Activated T-cell treated with anti-CD3 and anti-CD28 coated beads, Interleukin-2, amount 50 U/mL, for 24 hours (primary cell): Measurements from ENCODE around the gene KRT86.
"Not testable (repeated sequence)": the region's sequence is repeated elsewhere in the genome, so short reads cannot be mapped to it uniquely, and the experiment has no call there.

Experiments
- DNase-seq: peaks from one replicate; pipeline ENCODE4 v3.0.0-alpha.2; 2020
- H3K27ac Mint-ChIP-seq: 2 replicates; pipeline ENCODE4 v1.8.0; 2020; ENCODE audit warnings: mild to moderate bottlenecking, mixed read lengths
- H3K27me3 Mint-ChIP-seq: 2 replicates; pipeline ENCODE4 v1.8.0; 2020; ENCODE audit warnings: mixed read lengths
- H3K36me3 Mint-ChIP-seq: 2 replicates; pipeline ENCODE4 v1.8.0; 2020; ENCODE audit warnings: low read depth, mixed read lengths
- H3K4me1 Mint-ChIP-seq: 2 replicates; pipeline ENCODE4 v1.8.0; 2020; ENCODE audit warnings: low read depth, mixed read lengths
- H3K4me3 Mint-ChIP-seq: 2 replicates; pipeline ENCODE4 v1.8.0; 2020; ENCODE audit warnings: mild to moderate bottlenecking, moderate library complexity, mixed read lengths
- H3K9me3 Mint-ChIP-seq: 2 replicates; pipeline ENCODE4 v1.8.0; 2020; ENCODE audit warnings: mixed read lengths

KRT86 gene

DNA sequence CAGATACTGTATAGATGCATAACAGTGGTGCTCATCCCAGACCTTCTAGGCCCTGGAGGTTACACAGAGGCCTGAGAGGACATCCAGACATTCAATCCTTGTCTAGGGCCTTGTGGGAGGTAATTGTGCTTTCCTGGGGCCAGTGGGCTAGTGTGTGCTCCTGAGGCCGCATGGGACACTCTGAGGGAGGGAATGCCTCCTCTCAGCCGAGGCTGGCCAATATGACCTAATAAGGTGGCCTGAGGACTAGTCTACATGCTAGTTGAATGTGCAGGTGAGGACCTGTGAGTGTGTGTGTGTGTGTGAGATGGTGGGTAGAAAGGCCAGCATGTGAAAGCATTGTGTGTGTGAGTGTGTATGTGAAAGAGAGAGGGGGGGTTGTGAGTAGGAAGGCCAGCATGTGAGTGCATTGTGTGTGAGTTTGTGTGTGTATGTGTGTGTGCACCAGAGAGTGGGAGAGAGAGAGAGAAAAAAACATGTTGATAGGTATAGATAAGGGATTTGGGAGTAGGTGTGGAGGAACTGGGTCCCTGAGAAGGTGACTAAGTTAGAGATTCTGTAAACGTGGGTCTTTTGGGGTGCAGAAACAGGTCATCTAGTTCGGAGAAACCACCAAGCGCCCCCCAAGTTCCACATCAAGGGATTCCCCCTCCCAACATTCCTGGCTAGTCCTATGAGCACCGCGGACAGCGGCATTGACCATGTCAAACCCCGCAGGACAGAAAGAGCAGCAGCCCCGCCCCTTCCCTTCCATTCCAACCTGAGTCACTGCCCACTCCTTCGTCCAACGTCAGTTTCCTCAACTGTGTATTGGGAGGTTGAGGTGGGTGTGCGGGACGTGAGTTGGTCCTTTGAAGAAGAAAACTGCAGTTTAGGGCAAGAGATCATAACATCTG lies 26.6 kb downstream of the KRT86 start:
- Mint-ChIP-seq H3K27ac (no peak overlapping the region), H3K36me3 (no peaks in the 10 kb centered on the region), H3K27me3 (peaks cover 22% of the 10 kb centered on the region), H3K9me3 (no peaks in the 10 kb centered on the region), H3K4me3 (no peak overlapping the region), H3K4me1 (peaks cover 12% of the 10 kb centered on the region)
- DNase-seq = no peak

DNA sequence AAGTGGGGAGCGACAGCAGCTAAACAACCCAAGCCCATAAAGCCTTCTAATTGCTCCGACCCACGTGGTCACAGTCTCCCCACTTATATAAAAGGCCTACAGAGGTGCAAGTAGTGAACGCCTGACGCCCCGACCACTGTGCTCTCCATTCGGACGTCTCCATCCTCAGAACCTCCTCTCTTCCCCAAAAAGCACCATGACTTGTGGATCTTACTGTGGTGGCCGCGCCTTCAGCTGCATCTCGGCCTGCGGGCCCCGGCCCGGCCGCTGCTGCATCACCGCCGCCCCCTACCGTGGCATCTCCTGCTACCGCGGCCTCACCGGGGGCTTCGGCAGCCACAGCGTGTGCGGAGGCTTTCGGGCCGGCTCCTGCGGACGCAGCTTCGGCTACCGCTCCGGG lies 27.3 kb downstream of the KRT86 start:
- H3K9me3 Mint-ChIP-seq, H3K36me3 Mint-ChIP-seq, H3K27ac Mint-ChIP-seq, H3K4me3 Mint-ChIP-seq, DNase-seq: not testable (repeated sequence)
- Mint-ChIP-seq H3K4me1 (peaks cover 12% of the 10 kb centered on the region), H3K27me3 (peaks cover 28% of the 10 kb centered on the region)

DNA sequence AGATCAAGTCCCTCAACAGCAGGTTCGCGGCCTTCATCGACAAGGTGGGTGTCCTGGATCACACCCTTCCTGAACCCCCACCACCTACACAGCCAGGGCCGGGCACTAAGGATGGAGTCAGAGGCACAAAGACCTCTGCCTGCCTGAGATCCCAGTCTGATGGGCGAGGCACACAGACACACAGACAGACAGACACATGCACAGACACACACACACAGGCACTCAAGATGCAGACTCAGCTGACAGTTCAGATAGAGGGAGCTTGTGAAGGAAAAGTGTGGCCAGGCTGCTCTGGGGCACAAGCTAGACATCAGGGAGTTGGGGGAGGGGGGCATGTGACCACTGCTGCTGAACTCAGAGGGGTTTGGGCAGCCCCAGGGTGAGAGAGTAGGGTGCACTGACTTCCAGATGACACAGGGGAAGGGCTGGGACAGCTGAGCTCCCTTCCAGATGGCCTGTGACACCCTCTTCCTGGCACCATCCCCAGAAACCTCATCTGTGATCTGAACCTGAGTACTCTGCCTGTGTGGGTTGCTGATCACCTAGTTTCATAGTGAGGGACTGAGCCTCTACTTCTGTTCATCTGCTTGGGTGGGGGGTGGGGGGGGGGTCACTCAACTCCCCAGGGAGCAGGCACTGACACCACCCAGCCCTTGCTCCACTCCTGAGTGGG lies 27.9 kb downstream of the KRT86 start:
- not testable (repeated sequence) for DNase-seq, H3K4me3 Mint-ChIP-seq, H3K36me3 Mint-ChIP-seq, H3K9me3 Mint-ChIP-seq, H3K27ac Mint-ChIP-seq
- peaks cover 32% of the 10 kb centered on the region for H3K27me3 Mint-ChIP-seq
- peaks cover 12% of the 10 kb centered on the region for H3K4me1 Mint-ChIP-seq

- not testable (repeated sequence) for H3K36me3 Mint-ChIP-seq, H3K4me3 Mint-ChIP-seq, DNase-seq, H3K27ac Mint-ChIP-seq, H3K9me3 Mint-ChIP-seq
- H3K4me1 Mint-ChIP-seq = peaks cover 20% of the 10 kb centered on the region
- peaks cover 48% of the 10 kb centered on the region for H3K27me3 Mint-ChIP-seq
Measured at GRCh38 chr12:52304941-52305411, 30.5 kb downstream of the KRT86 start.

- Mint-ChIP-seq H3K9me3 (no peaks in the 10 kb centered on the region), H3K4me3 (no peak overlapping the region), H3K36me3 (no peaks in the 10 kb centered on the region), H3K27ac (no peak overlapping the region), H3K4me1 (peaks cover 20% of the 10 kb centered on the region), H3K27me3 (peaks cover 58% of the 10 kb centered on the region)
- DNase-seq = no peak
Measured at GRCh38 chr12:52305921-52306705, 31.7 kb downstream of the KRT86 start.

DNA sequence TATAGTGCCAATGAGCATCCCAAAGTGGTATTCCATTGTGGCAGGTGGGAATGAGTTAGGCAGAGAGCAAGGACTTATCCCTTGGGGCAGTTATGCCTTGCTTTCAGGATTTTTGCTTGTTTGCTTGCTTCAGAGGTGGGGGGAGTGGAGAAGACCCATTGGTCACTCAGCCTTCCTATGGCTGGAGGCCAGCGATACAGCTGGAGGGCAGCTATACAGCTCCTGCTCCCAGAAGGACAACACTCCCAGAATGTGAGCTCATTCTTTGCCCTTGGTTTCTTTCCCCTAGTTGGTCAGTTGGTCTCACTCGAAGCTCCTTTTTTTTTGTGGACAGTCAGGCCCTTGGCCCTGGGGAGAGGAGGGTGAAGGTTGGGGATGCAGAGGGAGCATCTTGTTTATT lies 32.3 kb downstream of the KRT86 start:
- no peak overlapping the region for H3K4me3 Mint-ChIP-seq
- H3K36me3 Mint-ChIP-seq = no peaks in the 10 kb centered on the region
- peaks cover 65% of the 10 kb centered on the region for H3K27me3 Mint-ChIP-seq
- H3K9me3 Mint-ChIP-seq = no peaks in the 10 kb centered on the region
- peaks cover 20% of the 10 kb centered on the region for H3K4me1 Mint-ChIP-seq
- H3K27ac Mint-ChIP-seq = no peak overlapping the region
- DNase-seq = no peak

DNA sequence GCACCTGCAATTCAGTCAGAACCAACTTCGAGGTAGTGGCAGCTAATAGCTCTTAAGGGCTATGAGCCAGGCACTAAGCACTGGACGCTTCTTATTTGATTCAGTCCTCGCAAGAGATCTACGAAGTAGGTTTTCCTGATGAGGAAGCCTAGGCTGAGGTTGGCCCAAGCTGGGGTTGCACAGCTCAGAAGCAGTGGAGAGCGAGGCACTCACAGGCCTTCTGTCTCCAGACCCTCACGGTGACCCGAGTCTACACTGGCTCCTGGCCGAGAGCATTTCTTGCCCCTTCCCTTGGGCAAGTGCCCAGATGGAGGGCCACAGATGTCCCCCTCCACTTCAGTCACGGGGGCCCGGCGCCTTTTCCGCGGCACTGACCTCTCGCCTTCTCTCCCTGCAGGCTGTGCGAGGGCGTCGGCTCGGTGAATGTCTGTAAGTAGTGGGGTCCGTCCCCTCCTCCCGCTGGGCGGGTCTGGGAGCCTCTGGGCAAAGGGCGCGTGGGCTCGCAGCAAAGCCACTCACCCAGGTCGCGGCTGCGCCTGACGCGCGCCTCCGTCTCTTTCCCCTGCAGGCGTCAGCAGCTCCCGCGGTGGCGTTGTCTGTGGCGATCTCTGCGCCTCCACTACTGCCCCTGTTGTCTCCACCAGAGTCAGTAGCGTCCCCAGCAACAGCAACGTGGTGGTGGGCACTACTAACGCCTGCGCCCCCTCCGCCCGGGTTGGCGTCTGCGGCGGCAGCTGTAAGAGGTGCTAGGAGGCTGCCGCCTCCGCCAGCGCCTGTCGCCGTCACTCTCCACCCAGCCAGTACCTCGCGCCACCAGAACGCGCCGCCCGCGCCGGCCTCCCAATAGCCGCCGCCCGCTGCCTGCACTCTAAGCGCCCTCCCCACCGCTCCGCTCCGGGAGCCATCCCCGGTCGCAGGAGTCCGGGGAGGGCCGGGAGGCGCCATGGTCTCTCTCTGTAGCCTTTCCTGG lies 33.7 kb downstream of the KRT86 start:
- H3K27ac Mint-ChIP-seq = no peak overlapping the region
- peaks cover 78% of the 10 kb centered on the region for H3K27me3 Mint-ChIP-seq
- no peaks in the 10 kb centered on the region for H3K36me3 Mint-ChIP-seq
- peak overlapping the region; percentile 59 for H3K4me3 Mint-ChIP-seq
- DNase-seq = peak; percentile 56
- H3K9me3 Mint-ChIP-seq = no peaks in the 10 kb centered on the region
- peaks cover 20% of the 10 kb centered on the region for H3K4me1 Mint-ChIP-seq

GRCh38 chr12:52308806-52309425 lies 34.5 kb downstream of the KRT86 start:
- Mint-ChIP-seq H3K27ac (no peak overlapping the region), H3K9me3 (no peaks in the 10 kb centered on the region), H3K4me3 (peak overlapping the region; percentile 59), H3K27me3 (peaks cover 83% of the 10 kb centered on the region), H3K36me3 (no peaks in the 10 kb centered on the region), H3K4me1 (peaks cover 20% of the 10 kb centered on the region)
- DNase-seq = no peak

- Mint-ChIP-seq H3K4me3 (no peak overlapping the region), H3K27ac (no peak overlapping the region), H3K27me3 (peaks cover 77% of the 10 kb centered on the region), H3K4me1 (peaks cover 8% of the 10 kb centered on the region), H3K9me3 (no peaks in the 10 kb centered on the region), H3K36me3 (no peaks in the 10 kb centered on the region)
- no peak for DNase-seq
Measured at GRCh38 chr12:52310622-52311284, 36.3 kb downstream of the KRT86 start.

GRCh38 chr12:52311285-52311648 lies 36.8 kb downstream of the KRT86 start:
- H3K27me3 Mint-ChIP-seq = peaks cover 72% of the 10 kb centered on the region

DNA sequence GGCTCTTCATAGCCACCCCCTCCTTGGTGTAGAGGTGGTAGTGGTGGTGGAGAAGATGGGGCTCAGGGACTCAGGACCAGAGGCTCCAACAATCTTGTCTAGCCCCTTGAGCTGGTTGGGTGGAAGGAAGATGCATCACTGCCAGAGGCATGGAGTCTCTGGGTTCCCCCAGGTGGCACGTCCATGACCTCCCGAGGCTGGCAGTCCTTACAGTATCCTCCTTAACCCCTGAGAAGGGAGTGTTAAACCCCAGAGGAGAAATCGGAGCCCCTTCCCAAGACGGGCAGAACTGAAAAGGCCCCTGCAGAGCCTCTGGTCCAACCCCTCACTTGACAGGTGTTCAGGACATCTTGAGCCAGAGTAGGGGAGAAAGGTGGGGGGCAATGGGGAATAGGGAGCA lies 37.6 kb downstream of the KRT86 start:
- Mint-ChIP-seq H3K27me3 (peaks cover 64% of the 10 kb centered on the region), H3K9me3 (no peaks in the 10 kb centered on the region)

More at GRCh38 chr12:52311285-52311648, 36.8 kb downstream of the KRT86 start:
- no peak for DNase-seq
- Mint-ChIP-seq H3K27ac (no peak overlapping the region), H3K4me3 (no peak overlapping the region), H3K9me3 (no peaks in the 10 kb centered on the region), H3K36me3 (no peaks in the 10 kb centered on the region), H3K4me1 (peaks cover 8% of the 10 kb centered on the region)

DNA sequence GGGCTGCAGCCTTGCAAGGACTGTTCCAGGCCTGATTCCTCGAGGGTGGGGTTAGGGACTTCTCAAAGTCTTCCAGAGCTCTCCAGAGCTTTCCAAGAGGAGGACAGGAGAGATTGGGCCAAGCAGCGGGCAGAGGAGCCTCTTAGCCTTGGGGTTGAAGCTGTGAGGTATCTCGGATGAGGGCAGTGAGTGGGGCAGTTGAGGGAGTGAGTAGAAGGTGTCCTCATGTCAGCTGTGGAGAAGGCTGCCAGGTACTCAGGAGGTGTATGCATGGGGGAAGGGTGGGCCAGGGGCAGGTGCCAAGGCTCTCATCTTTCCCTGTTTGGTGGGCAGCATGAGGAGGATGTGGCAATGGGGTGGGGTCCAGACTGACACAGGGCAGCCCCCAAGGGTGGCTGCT lies 39.0 kb downstream of the KRT86 start:
- Mint-ChIP-seq H3K4me3 (no peak overlapping the region), H3K27me3 (peaks cover 53% of the 10 kb centered on the region), H3K27ac (no peak overlapping the region), H3K9me3 (no peaks in the 10 kb centered on the region), H3K4me1 (peaks cover 5% of the 10 kb centered on the region), H3K36me3 (no peaks in the 10 kb centered on the region)
- no peak for DNase-seq

More for the DNA sequence above, 37.6 kb downstream of the KRT86 start:
- no peak overlapping the region for H3K27ac Mint-ChIP-seq
- H3K4me1 Mint-ChIP-seq = peaks cover 8% of the 10 kb centered on the region
- no peak for DNase-seq
- no peaks in the 10 kb centered on the region for H3K36me3 Mint-ChIP-seq
- H3K4me3 Mint-ChIP-seq = no peak overlapping the region

DNA sequence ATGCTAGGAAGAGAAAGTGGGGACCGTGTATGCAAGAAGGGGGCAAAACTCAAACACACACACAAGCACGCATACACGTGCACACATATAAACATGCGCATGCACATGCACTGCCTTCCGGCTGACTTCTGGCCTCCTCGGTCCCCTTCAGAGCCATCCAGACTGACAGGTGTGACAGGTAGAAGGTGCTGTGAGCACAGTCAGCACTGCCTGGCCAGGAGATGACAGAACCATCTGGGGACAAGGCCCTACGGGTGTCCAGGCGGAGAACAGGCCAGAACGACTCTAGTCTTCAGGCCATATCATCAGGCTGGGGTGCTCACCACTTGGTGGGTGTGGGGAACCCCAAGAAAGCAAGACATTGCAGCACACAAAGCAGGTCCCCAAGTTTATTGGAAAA lies 39.5 kb downstream of the KRT86 start:
- H3K36me3 Mint-ChIP-seq = no peaks in the 10 kb centered on the region
- H3K9me3 Mint-ChIP-seq = no peaks in the 10 kb centered on the region
- H3K27me3 Mint-ChIP-seq = peaks cover 53% of the 10 kb centered on the region
- H3K4me3 Mint-ChIP-seq = no peak overlapping the region
- no peak for DNase-seq
- H3K4me1 Mint-ChIP-seq = peaks cover 1% of the 10 kb centered on the region
- H3K27ac Mint-ChIP-seq = no peak overlapping the region
